Muscle of back (tissue), 13 donors: ENCODE measurements around the gene CXorf38. TPM values are rescaled to one million over a fixed set of nuclear protein-coding genes. Genes with fewer than 3 reads are reported as not detected.

Experiments
- DNase-seq, 3 donors: peaks; one replicate each; pipeline versions ENCODE4 v3.0.0 to v3.0.0-alpha.2; 2013
- long read RNA-seq, 9 donors: transcript quantifications; one replicate each; lab custom pipeline, GENCODE V29; 2026
- polyA plus RNA-seq, 10 donors: library from polyadenylated mRNA; unstranded; fragments of 120-200 nt; gene quantifications; one replicate each; pipeline ENCODE4 v1.2.1, GENCODE V29; 2013; ENCODE audit not compliant: insufficient read length in 10 of 10

Gene CXorf38, protein sequence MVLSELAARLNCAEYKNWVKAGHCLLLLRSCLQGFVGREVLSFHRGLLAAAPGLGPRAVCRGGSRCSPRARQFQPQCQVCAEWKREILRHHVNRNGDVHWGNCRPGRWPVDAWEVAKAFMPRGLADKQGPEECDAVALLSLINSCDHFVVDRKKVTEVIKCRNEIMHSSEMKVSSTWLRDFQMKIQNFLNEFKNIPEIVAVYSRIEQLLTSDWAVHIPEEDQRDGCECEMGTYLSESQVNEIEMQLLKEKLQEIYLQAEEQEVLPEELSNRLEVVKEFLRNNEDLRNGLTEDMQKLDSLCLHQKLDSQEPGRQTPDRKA
- 1 to 10 TPM; 4.5 to 8.6 (median 7.3) TPM for polyA plus RNA-seq
- long read RNA-seq, donor 1, partial matches to known transcripts, result 0 of 1 reads
- long read RNA-seq, donor 1, other reads (novel, unspliced or antisense), result 0 of 1 reads
- long read RNA-seq, donor 2, partial matches to known transcripts, result 0 of 3 reads
- long read RNA-seq, donor 2, other reads (novel, unspliced or antisense), result 0 of 3 reads
- long read RNA-seq, donor 3, result 0 reads
- long read RNA-seq, donor 4, partial matches to known transcripts, result 0 of 4 reads
- long read RNA-seq, donor 4, other reads (novel, unspliced or antisense), result 0 of 4 reads
- long read RNA-seq, donor 5, result 0 reads
- long read RNA-seq, donor 6, partial matches to known transcripts, result 0 of 1 reads
- long read RNA-seq, donor 6, other reads (novel, unspliced or antisense), result 0 of 1 reads
- long read RNA-seq, donor 7, result 0 reads
- long read RNA-seq, donor 8, partial matches to known transcripts, result 0 of 1 reads
- long read RNA-seq, donor 8, other reads (novel, unspliced or antisense), result 0 of 1 reads
- long read RNA-seq, donor 9, result 0 reads

- DNase-seq, result peak; percentile 89 to 96 (median 96)
Observed at GRCh38 chrX:40647307-40648197, at the start of gene CXorf38. CXorf38 (minus strand) TSS chrX:40647561; CDS start chrX:40647520, 41 bp downstream.

GRCh38 chrX:40694802-40695201, 47.4 kb upstream of the CXorf38 start:
- no peak for DNase-seq

DNA sequence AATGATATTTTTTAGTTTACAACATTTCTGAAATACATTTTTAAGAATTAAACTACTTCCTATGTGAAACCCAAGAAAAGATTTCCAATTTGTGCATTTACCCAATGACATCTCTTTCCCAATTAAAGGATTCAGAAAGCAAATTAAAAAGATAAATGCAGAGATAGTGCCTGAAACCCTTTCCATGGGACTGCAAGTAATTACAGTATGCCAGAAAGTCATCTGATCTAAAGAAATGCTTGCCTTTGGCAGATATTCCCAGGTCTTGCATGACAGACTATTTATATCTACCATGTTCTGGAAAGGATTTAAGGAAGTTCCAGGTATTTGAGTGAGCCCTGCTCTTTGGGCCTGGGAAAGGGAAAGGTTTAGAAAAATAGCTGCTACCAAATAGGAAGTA, 41.6 kb upstream of the CXorf38 start:
- DNase-seq, result no peak

DNA sequence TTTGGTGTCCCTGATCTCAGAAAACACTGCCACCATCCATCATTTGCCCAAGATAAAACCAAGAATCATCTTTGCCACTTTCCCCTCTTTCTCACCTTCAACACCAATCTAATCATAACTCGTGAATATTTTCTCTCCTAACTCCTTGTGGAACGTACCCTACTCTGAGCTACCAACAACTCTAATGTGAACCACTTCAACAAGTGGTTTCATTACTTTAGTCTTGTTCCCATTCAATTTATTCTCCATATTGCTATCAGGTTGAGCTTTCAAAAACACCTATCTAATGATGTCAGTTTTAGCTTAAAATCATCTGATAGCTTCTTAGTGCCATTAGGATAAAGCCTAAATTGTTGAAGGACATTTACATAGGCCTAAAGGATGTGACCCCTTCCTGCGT, 39.8 kb upstream of the CXorf38 start:
- DNase-seq, result no peak

DNA sequence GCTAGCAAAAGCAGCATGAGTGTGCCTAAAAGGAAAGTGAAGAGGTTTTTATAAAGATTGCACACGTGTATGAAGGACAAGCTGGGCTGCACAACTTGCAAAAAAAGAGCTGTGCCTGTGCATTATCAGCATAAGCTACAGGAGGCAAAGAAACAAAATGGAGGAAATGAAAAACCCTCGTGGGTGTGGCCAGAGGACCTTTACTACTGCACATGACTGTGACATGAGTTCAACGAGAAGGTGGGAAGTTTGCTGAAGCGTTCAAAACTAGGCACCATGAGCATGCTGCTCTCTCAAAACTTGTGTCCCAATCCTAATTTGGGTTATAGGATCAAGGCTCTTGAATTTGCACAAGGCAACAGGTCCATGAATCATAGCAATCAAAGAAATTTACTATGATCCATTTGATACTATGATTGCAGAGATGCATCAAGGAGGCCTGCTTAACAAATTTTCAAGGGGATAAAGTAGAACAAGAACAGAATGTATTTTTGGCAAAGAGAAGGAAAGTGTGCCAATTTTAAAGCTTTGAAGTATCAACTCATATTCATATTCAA, 38.1 kb upstream of the CXorf38 start:
- no peak for DNase-seq

DNA sequence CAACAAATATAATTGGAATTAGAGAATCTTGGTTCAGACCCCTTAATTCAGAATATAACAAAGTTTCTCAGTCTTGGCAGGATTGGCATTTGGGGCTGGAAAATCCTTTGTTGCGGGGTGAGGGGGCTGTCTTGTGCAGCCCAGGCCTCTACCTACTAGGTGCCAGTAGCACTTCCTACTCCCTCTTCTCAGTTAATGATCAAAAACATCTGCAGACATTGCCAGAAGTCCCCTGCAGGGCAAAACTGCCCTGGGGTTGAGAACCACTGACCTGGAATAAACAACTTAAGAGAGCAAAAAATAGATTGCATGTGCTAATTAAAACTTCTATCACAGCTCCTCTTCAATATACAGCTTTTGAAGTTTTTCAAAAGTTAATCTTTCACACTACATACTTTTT, 36.7 kb upstream of the CXorf38 start:
- DNase-seq, result no peak

DNA sequence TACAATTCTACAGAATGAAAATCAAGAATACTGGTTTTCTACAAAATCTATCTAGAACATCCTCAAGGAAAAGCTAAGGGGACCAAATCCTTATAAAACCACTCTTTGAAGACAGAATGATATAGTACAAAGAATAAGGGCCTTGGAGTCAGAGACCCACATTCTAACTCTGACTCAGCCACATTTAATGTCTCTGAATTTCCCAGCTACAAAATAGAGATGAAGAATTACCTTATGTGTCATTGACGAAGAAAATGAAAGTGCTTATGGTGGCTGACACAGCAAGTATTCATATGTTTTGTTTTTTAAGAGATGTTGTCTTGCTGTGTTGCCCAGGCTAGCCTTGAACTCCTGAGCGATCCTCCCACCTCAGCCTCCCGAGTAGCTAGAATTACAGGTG, 35.9 kb upstream of the CXorf38 start:
- DNase-seq, result no peak

- DNase-seq, result no peak
Observed at GRCh38 chrX:40671126-40671525, 23.8 kb upstream of the CXorf38 start.

DNA sequence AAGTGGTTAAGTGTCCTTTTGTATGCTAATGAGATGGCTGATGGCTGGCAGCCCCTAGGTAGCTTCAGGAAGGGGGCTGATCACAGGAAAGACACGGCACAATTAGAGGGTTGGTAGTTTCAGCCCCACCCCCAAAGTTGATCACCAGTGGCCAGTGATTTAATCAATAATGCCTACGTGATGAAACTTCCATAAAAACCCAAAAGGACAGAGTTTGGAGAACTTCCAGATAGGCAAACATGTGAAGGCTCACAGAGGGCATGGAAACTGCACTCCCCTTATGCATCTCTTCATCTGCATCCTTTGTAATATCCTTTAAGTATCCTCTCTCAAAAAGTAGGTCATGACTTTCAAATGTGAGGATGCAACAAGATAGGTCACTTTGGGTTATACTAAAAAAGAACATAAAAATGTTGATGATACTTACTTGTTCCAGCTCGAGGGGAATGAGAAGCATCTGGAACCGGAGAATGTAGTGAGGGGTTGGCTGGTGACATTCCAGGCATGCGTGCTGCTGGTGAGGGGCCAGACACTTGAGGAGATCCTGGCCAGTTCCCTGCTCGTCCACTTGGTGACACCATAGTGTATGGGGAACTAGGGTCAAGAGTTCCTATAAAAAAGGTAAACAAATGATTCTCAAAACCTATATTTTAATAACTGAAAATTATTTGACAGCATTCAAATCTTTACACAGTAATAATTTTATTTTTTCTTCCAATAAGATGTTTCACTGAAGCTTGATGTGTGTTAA, 16.7 kb upstream of the CXorf38 start:
- peak in 2 of 3 donors; percentile 26 to 32 for DNase-seq

DNA sequence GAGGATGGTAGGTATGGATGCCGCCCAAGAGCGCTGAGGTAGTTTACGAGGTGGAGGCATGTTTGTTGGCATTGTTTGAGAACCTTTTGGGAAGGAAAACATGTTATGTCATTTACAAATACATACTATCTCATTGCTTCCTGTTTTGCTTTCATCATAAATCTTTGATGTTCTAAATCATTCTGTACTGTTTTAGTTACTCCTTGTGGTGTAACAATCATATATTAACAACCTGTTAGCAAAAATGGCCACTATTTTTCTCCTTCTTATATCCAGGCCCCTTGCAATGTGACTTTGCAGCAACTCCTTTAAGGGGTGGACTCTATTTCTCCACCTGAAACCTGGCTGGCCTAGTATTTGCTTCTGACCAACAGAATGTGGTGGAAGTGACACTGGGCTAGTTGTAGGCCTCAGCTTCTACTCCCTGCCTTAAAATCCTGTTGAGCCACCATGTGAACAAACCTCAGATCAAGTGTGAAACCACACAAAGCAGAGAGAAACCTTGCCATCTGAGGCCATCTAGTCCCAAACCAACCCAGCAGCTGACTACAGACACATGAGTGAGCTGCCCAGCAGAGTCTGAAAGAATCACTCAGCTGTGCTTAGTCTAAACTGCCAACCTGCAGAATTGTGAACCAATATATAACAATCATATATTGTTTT, 15.8 kb upstream of the CXorf38 start:
- DNase-seq, result no peak

DNA sequence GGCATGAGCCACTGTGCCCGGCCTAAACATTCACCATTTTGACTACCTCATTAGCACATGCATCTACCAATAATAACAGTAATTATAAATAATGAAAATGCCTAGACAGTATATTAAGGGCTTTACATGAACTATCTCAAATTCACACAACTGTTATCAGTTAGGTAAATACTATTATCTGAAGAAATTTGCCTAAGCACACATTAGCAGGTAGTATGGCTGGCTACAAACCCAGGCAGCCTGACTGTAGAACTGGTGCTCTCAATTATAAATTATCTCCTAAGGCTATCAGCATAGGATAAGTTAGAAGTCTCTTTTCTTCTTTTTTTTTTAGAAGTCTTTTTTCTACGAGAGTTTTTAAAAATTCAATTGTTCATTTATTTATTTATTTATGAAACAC, 14.1 kb upstream of the CXorf38 start:
- no peak for DNase-seq

DNA sequence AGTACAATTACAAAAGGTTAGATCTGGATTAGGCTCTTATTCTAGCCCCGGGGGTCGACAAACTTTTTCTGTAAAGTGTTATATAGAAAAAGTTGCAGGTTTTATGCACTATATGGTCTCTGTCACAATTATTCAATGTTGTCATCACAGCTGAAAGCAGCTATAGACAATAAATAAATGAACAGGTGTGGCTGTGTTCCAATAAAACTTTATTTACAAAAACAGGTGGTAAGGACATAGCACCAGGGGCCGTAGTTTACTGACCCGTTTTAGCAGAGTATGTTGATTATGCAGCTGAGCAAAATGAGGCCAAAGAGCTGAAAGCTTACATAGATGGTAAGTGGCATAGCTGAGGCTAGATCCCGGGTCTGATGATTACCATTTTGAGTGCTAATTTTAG, 13.0 kb upstream of the CXorf38 start:
- no peak for DNase-seq

GRCh38 chrX:40653535-40653934, 6.2 kb upstream of the CXorf38 start:
- DNase-seq, result no peak

DNA sequence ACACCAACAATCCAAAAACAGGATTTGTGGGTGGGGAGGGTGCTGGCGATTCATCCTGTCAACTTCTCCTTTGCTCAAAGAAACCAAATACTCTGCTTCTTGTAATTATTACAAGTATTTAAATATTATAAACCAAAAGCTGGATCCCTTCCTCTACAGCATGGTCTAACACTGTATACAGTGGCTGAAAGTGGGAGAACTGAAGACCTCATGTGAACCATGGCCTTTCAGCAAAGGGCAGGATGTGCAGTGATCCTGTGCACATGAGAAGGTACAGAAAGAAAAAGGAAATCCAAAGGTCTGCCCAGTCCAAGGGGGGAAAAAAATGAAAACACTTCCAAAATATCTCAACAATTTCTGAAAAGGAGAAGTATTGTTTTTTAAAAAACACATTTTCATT, 5.3 kb upstream of the CXorf38 start:
- no peak for DNase-seq

- peak; percentile 44 to 71 (median 66) for DNase-seq
Observed at GRCh38 chrX:40651620-40652223, 4.4 kb upstream of the CXorf38 start.

DNA sequence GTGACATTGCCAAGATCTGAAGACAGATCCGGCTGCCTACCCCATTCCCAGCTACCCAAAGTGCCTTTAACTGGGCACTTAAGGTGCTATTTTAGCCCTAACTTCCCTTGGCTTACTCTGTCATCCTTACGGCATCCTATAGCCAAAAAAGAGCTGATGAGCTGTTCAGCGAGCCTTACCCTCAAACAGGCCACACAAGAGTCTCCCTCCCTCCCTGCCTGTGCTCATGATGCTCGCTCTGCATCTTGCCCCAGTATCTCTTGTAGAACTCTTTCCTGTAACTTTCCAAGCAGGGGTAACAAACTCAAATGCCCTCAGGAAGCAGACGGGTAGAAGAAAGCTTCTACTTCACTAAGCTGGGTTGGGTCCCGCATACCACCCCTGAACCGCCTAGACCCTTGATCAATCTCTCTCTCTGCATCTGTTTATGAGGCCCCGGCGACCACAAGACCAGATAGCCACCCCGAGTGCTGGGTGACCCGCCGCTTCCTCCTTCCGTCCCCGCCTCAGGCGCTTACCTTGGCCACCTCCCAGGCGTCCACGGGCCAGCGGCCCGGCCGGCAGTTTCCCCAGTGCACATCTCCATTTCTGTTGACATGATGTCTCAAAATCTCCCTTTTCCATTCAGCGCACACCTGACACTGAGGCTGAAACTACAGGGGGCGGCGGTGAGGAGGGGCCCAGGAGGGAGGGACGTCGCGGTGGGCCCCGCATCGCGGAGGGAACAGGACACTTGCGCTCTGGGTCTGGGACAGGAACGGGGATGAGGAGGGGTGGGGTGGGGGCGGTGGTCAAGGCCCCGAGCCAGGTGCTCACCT, 663 bp downstream of the CXorf38 start:
- DNase-seq, result peak in 2 of 3 donors; percentile 9 to 34

DNA sequence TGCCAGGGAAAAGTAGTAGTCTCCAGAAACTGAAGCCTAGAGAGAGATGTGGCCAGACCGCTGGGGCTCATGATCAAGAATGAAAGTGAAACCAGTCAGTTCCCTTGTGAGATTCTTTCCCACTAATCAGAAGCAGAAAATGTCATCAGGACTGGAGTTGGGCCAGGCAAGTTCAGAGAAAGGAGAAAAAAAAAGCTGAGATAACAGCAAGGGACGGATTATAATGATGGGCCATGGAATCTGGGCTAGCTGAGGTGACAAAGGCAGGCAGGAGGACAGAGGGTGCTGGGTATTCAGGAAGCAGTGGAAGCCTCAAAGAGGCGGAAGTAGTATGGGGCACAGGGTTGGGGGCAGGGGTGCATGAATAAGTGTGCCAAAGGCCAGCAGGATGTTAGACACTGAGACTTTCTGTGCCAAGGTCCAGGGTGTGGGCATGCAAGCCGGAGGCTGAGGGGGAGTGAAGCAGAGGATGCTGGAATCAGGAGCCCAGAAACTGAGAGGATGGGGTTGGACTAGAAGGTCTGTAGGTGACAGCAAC, 2.5 kb downstream of the CXorf38 start:
- DNase-seq, result peak in 2 of 3 donors; percentile 54 to 72

- DNase-seq, result peak in 1 of 3 donors; percentile 11
Observed at GRCh38 chrX:40644176-40644575, 3.2 kb downstream of the CXorf38 start.
